Upper lobe of right lung (tissue), 1 donor: ENCODE results near the gene LIPT1. TPM values are rescaled to one million over a fixed set of nuclear protein-coding genes. Genes with fewer than 3 reads are reported as not detected.
"Not testable (repeated sequence)": the region's sequence is repeated elsewhere in the genome, so short reads cannot be mapped to it uniquely, and the experiment has no call there.

ENCODE experiments used
- ATAC-seq: fragments of 200-7000 bp; cut with Tn5 transposase; one replicate; pipeline ENCODE4 v1.9.1; 2020; ENCODE audit warnings: mild to moderate bottlenecking, moderate library complexity
- DNase-seq: peaks from one replicate; pipeline ENCODE4 v3.0.0-alpha.2; 2020
- H3K27ac ChIP-seq: fragments of 200-600 bp; one replicate; pipeline ENCODE4 v1.8.0; 2022
- H3K27me3 ChIP-seq: fragments of 200-600 bp; one replicate; pipeline ENCODE4 v1.8.0; 2022; ENCODE audit warnings: mild to moderate bottlenecking
- H3K36me3 ChIP-seq: fragments of 200-600 bp; one replicate; pipeline ENCODE4 v1.8.0; 2022
- H3K4me1 ChIP-seq: fragments of 200-600 bp; one replicate; pipeline ENCODE4 v1.8.0; 2022
- H3K4me3 ChIP-seq: fragments of 200-600 bp; one replicate; pipeline ENCODE4 v1.8.0; 2022; ENCODE audit warnings: mild to moderate bottlenecking
- H3K9me3 ChIP-seq: fragments of 200-600 bp; one replicate; pipeline ENCODE4 v1.8.0; 2022
- CTCF ChIP-seq: fragments of 200-600 bp; IDR thresholded peaks from one replicate; pipeline ENCODE4 v1.8.0; 2022; ENCODE audit warnings: antibody characterized with exemption
- intact Hi-C: fragments of 100-400 bp; cut with DNase I; formaldehyde crosslinking; loops from one replicate; pipeline ENCODE4 v1.11.0; 2022
- total RNA-seq: library from RNA; stranded (reverse); fragmentation: NEBNext Ultra II Directional; extraction: Animal tissue kit (Norgen Biotek cat#: 25700); gene quantifications from one replicate; pipeline ENCODE4 v1.2.1, GENCODE V29; 2021
- donor health status: DM: no; HTN: yes; CAD: no; lungs with severe emphysema.

The LIPT1 gene
- total RNA-seq, 1 donor from 2014 or later, result 8.3 TPM

GRCh38 chr2:99127981-99128380 is 26.8 kb upstream of the LIPT1 start:
- H3K27ac ChIP-seq, result no peak overlapping the region
- no peak for ATAC-seq
- no peak for TF ChIP-seq CTCF
- H3K4me1 ChIP-seq, result no peaks in the 10 kb centered on the region
- H3K27me3 ChIP-seq, result no peaks in the 10 kb centered on the region
- peaks cover 3% of the 10 kb centered on the region for H3K36me3 ChIP-seq
- H3K9me3 ChIP-seq, result no peaks in the 10 kb centered on the region
- H3K4me3 ChIP-seq, result no peak overlapping the region
- intact Hi-C loops, result no loop called here
- DNase-seq, result no peak

- DNase-seq, H3K9me3 ChIP-seq, H3K4me1 ChIP-seq, H3K27me3 ChIP-seq, intact Hi-C loops, H3K36me3 ChIP-seq, H3K27ac ChIP-seq, H3K4me3 ChIP-seq, ATAC-seq: not testable (repeated sequence)
Measured at GRCh38 chr2:99135044-99135556, 19.7 kb upstream of the LIPT1 start.

- intact Hi-C loops, result no loop called here
Measured at GRCh38 chr2:99139003-99139402, 15.8 kb upstream of the LIPT1 start.

GRCh38 chr2:99140056-99140859 is 14.5 kb upstream of the LIPT1 start:
- H3K36me3 ChIP-seq, result no peaks in the 10 kb centered on the region
- intact Hi-C loops, result no loop called here
- DNase-seq (no peak), ATAC-seq (no peak)
- peak overlapping the region; percentile 83 for H3K27ac ChIP-seq
- H3K27me3 ChIP-seq, result no peaks in the 10 kb centered on the region
- peaks cover 16% of the 10 kb centered on the region for H3K4me1 ChIP-seq
- peak overlapping the region; percentile 79 for H3K4me3 ChIP-seq
- TF ChIP-seq CTCF, result no peak
- H3K9me3 ChIP-seq, result no peaks in the 10 kb centered on the region

More at GRCh38 chr2:99139003-99139402, 15.8 kb upstream of the LIPT1 start:
- no peak for TF ChIP-seq CTCF
- DNase-seq (no peak), ATAC-seq (no peak)
- H3K27me3 ChIP-seq, result no peaks in the 10 kb centered on the region
- no peak overlapping the region for H3K27ac ChIP-seq
- H3K9me3 ChIP-seq, result no peaks in the 10 kb centered on the region
- no peaks in the 10 kb centered on the region for H3K36me3 ChIP-seq
- H3K4me3 ChIP-seq, result no peak overlapping the region
- peaks cover 16% of the 10 kb centered on the region for H3K4me1 ChIP-seq

GRCh38 chr2:99140860-99141109 is 14.0 kb upstream of the LIPT1 start:
- DNase-seq (no peak), ATAC-seq (peak; percentile 63)
- Histone ChIP-seq H3K36me3 (no peaks in the 10 kb centered on the region), H3K4me3 (peak overlapping the region; percentile 79), H3K27ac (peak overlapping the region; percentile 83), H3K9me3 (no peaks in the 10 kb centered on the region), H3K4me1 (peaks cover 16% of the 10 kb centered on the region), H3K27me3 (no peaks in the 10 kb centered on the region)
- no peak for TF ChIP-seq CTCF
- intact Hi-C loops, result no loop called here

- Histone ChIP-seq H3K9me3 (no peaks in the 10 kb centered on the region), H3K27me3 (no peaks in the 10 kb centered on the region), H3K4me3 (peak within 1 kb of the TSS; percentile 79), H3K27ac (peak within 1 kb of the TSS; percentile 83), H3K36me3 (no peaks in the 10 kb centered on the region), H3K4me1 (peaks cover 16% of the 10 kb centered on the region)
- intact Hi-C loops, result no loop called here
- ATAC-seq (peak; percentile 98), DNase-seq (peak; percentile 98)
- no peak for TF ChIP-seq CTCF
Measured at GRCh38 chr2:99141110-99142108, 13.4 kb upstream of the LIPT1 start, which contains the start of gene C2orf15. TSS of gene C2orf15 (plus strand) at chr2:99141707. CDS start at chr2:99150559, 8,852 bp downstream.
